ENCODE results near the gene PTTG1IP.

The PTTG1IP gene

GRCh38 chr21:44838039-44838895, 35.2 kb downstream of the PTTG1IP start:
- Histone ChIP-seq H3K23ac (ENCODE audit: low read length) (no peak overlapping the region), H3K4me2 (ENCODE audit: low read length) (no peak overlapping the region), H3K4me1 (ENCODE audit: control insufficient read depth in 1 of 2, insufficient read depth in 2 of 2, low read length in 2 of 2) (peaks cover 5 to 9% of the 10 kb centered on the region in 2 experiments), H3K4me3 (ENCODE audit: low read depth, low read length) (no peak overlapping the region), H3K27me3 (ENCODE audit: insufficient read depth, low read length) (no peaks in the 10 kb centered on the region), H2BK120ac (ENCODE audit: insufficient read depth, low read length, poor library complexity) (no peak overlapping the region), H3K36me3 (ENCODE audit: control insufficient read depth in 1 of 2, insufficient read depth in 2 of 2, low read length in 2 of 2) (no peaks in the 10 kb centered on the region), H2AK5ac (ENCODE audit: low read length) (peak overlapping the region; percentile 33), H4K91ac (ENCODE audit: low read depth, low read length) (no peak overlapping the region), H3K18ac (ENCODE audit: low read length) (no peak overlapping the region), H4K12ac (ENCODE audit: low read depth, low read length) (no peak overlapping the region), H2BK5ac (ENCODE audit: low read depth, low read length, poor library complexity) (no peak overlapping the region), H2AFZ (ENCODE audit: insufficient read depth, low read length, poor library complexity) (no peak overlapping the region), H3K4ac (ENCODE audit: low read depth, low read length) (no peak overlapping the region), H4K8ac (ENCODE audit: low read depth, low read length) (no peak overlapping the region), H3K9me3 (ENCODE audit: insufficient read depth, low read depth, low read length) (no peaks in the 10 kb centered on the region), H3K79me2 (ENCODE audit: control insufficient read depth, insufficient read depth, low read length, poor library complexity) (no peaks in the 10 kb centered on the region), H3K27ac (ENCODE audit: low read depth, low read length) (no peak overlapping the region), H3K14ac (ENCODE audit: low read length) (no peak overlapping the region), H3K79me1 (ENCODE audit: low read length) (no peaks in the 10 kb centered on the region), H2BK12ac (ENCODE audit: low read length) (no peak overlapping the region), H3K9ac (ENCODE audit: low read length) (no peak overlapping the region)
- no CpG with 5 or more reads among the region's 30 CpGs for WGBS (ENCODE audit: extremely low coverage, insufficient coverage, insufficient read length)
- DNase-seq = no peak

- Histone ChIP-seq H3K18ac (ENCODE audit: low read length) (no peak overlapping the region), H2BK120ac (ENCODE audit: insufficient read depth, low read length, poor library complexity) (no peak overlapping the region), H3K9me3 (ENCODE audit: insufficient read depth, low read depth, low read length) (no peaks in the 10 kb centered on the region), H3K4me1 (ENCODE audit: control insufficient read depth in 1 of 2, insufficient read depth in 2 of 2, low read length in 2 of 2) (peaks cover 5 to 9% of the 10 kb centered on the region in 2 experiments), H3K23ac (ENCODE audit: low read length) (no peak overlapping the region), H4K12ac (ENCODE audit: low read depth, low read length) (no peak overlapping the region), H4K91ac (ENCODE audit: low read depth, low read length) (no peak overlapping the region), H3K79me1 (ENCODE audit: low read length) (no peaks in the 10 kb centered on the region), H3K14ac (ENCODE audit: low read length) (no peak overlapping the region), H2BK5ac (ENCODE audit: low read depth, low read length, poor library complexity) (no peak overlapping the region), H3K27me3 (ENCODE audit: insufficient read depth, low read length) (no peaks in the 10 kb centered on the region), H3K79me2 (ENCODE audit: control insufficient read depth, insufficient read depth, low read length, poor library complexity) (no peaks in the 10 kb centered on the region), H3K9ac (ENCODE audit: low read length) (no peak overlapping the region), H3K4me2 (ENCODE audit: low read length) (no peak overlapping the region), H2AFZ (ENCODE audit: insufficient read depth, low read length, poor library complexity) (no peak overlapping the region), H3K36me3 (ENCODE audit: control insufficient read depth in 1 of 2, insufficient read depth in 2 of 2, low read length in 2 of 2) (no peaks in the 10 kb centered on the region), H2BK12ac (ENCODE audit: low read length) (no peak overlapping the region), H3K4ac (ENCODE audit: low read depth, low read length) (no peak overlapping the region), H2AK5ac (ENCODE audit: low read length) (peak overlapping the region; percentile 52), H3K4me3 (ENCODE audit: low read depth, low read length) (no peak overlapping the region), H4K8ac (ENCODE audit: low read depth, low read length) (no peak overlapping the region), H3K27ac (ENCODE audit: low read depth, low read length) (no peak overlapping the region)
- 80% methylated on average over 1 of the region's 13 CpGs for WGBS (ENCODE audit: extremely low coverage, insufficient coverage, insufficient read length)
- no peak for DNase-seq
Measured at GRCh38 chr21:44837537-44837936, 36.0 kb downstream of the PTTG1IP start.

- Histone ChIP-seq H4K12ac (ENCODE audit: low read depth, low read length) (no peak overlapping the region), H3K4ac (ENCODE audit: low read depth, low read length) (no peak overlapping the region), H3K79me1 (ENCODE audit: low read length) (no peaks in the 10 kb centered on the region), H3K9ac (ENCODE audit: low read length) (no peak overlapping the region), H3K4me3 (ENCODE audit: low read depth, low read length) (no peak overlapping the region), H3K4me1 (ENCODE audit: control insufficient read depth in 1 of 2, insufficient read depth in 2 of 2, low read length in 2 of 2) (peaks cover 5 to 9% of the 10 kb centered on the region in 2 experiments), H2BK120ac (ENCODE audit: insufficient read depth, low read length, poor library complexity) (no peak overlapping the region), H4K91ac (ENCODE audit: low read depth, low read length) (no peak overlapping the region), H3K18ac (ENCODE audit: low read length) (no peak overlapping the region), H3K9me3 (ENCODE audit: insufficient read depth, low read depth, low read length) (no peaks in the 10 kb centered on the region), H3K23ac (ENCODE audit: low read length) (no peak overlapping the region), H4K8ac (ENCODE audit: low read depth, low read length) (no peak overlapping the region), H2AK5ac (ENCODE audit: low read length) (no peak overlapping the region), H2BK5ac (ENCODE audit: low read depth, low read length, poor library complexity) (no peak overlapping the region), H3K4me2 (ENCODE audit: low read length) (no peak overlapping the region), H3K79me2 (ENCODE audit: control insufficient read depth, insufficient read depth, low read length, poor library complexity) (no peaks in the 10 kb centered on the region), H3K14ac (ENCODE audit: low read length) (peak overlapping the region; percentile 30), H2BK12ac (ENCODE audit: low read length) (peak overlapping the region; percentile 34), H3K27ac (ENCODE audit: low read depth, low read length) (no peak overlapping the region), H3K36me3 (ENCODE audit: control insufficient read depth in 1 of 2, insufficient read depth in 2 of 2, low read length in 2 of 2) (no peaks in the 10 kb centered on the region), H3K27me3 (ENCODE audit: insufficient read depth, low read length) (no peaks in the 10 kb centered on the region), H2AFZ (ENCODE audit: insufficient read depth, low read length, poor library complexity) (peak overlapping the region; percentile 54)
- DNase-seq = peak; percentile 16 to 45
- no CpG with 5 or more reads among the region's 37 CpGs for WGBS (ENCODE audit: extremely low coverage, insufficient coverage, insufficient read length)
Measured at GRCh38 chr21:44836666-44837471, 36.6 kb downstream of the PTTG1IP start.

GRCh38 chr21:44836349-44836665, 37.2 kb downstream of the PTTG1IP start:
- Histone ChIP-seq H3K27me3 (ENCODE audit: insufficient read depth, low read length) (no peaks in the 10 kb centered on the region), H3K9ac (ENCODE audit: low read length) (no peak overlapping the region), H4K8ac (ENCODE audit: low read depth, low read length) (no peak overlapping the region), H2BK12ac (ENCODE audit: low read length) (no peak overlapping the region), H3K27ac (ENCODE audit: low read depth, low read length) (no peak overlapping the region), H3K4ac (ENCODE audit: low read depth, low read length) (no peak overlapping the region), H3K36me3 (ENCODE audit: control insufficient read depth in 1 of 2, insufficient read depth in 2 of 2, low read length in 2 of 2) (no peaks in the 10 kb centered on the region), H3K23ac (ENCODE audit: low read length) (no peak overlapping the region), H3K9me3 (ENCODE audit: insufficient read depth, low read depth, low read length) (no peaks in the 10 kb centered on the region), H3K79me2 (ENCODE audit: control insufficient read depth, insufficient read depth, low read length, poor library complexity) (no peaks in the 10 kb centered on the region), H3K14ac (ENCODE audit: low read length) (no peak overlapping the region), H3K79me1 (ENCODE audit: low read length) (no peaks in the 10 kb centered on the region), H2AFZ (ENCODE audit: insufficient read depth, low read length, poor library complexity) (no peak overlapping the region), H4K91ac (ENCODE audit: low read depth, low read length) (no peak overlapping the region), H2BK5ac (ENCODE audit: low read depth, low read length, poor library complexity) (no peak overlapping the region), H2AK5ac (ENCODE audit: low read length) (no peak overlapping the region), H2BK120ac (ENCODE audit: insufficient read depth, low read length, poor library complexity) (no peak overlapping the region), H3K4me3 (ENCODE audit: low read depth, low read length) (no peak overlapping the region), H3K4me1 (ENCODE audit: control insufficient read depth in 1 of 2, insufficient read depth in 2 of 2, low read length in 2 of 2) (peaks cover 5 to 9% of the 10 kb centered on the region in 2 experiments), H4K12ac (ENCODE audit: low read depth, low read length) (no peak overlapping the region), H3K4me2 (ENCODE audit: low read length) (no peak overlapping the region), H3K18ac (ENCODE audit: low read length) (no peak overlapping the region)
- DNase-seq = no peak
- no CpG with 5 or more reads among the region's 3 CpGs for WGBS (ENCODE audit: extremely low coverage, insufficient coverage, insufficient read length)

Measured in trophoblast cell (in vitro differentiated cells and primary cell).